ENCODE data around the gene BBS9.
A peak's percentile ranks its signal among the peaks of the same experiment; 100 is the strongest.

The BBS9 gene

GRCh38 chr7:33183504-33183903 is 54.1 kb downstream of the BBS9 start:
- TF ChIP-seq CTCF (IDR thresholded peaks at IDR 0.05; ENCODE audit: low read depth, low read length, missing control alignments) = no peak
- H3K4me3 ChIP-seq (ENCODE audit: low read depth, low read length) = no peak overlapping the region
- no peak for DNase-seq (ENCODE audit: low read depth)

GRCh38 chr7:33184828-33185227 is 55.5 kb downstream of the BBS9 start:
- DNase-seq (ENCODE audit: low read depth) = no peak
- TF ChIP-seq CTCF (IDR thresholded peaks at IDR 0.05; ENCODE audit: low read depth, low read length, missing control alignments) = no peak
- no peak overlapping the region for H3K4me3 ChIP-seq (ENCODE audit: low read depth, low read length)

GRCh38 chr7:33185786-33186185 is 56.4 kb downstream of the BBS9 start:
- DNase-seq (ENCODE audit: low read depth) = no peak
- H3K4me3 ChIP-seq (ENCODE audit: low read depth, low read length) = no peak overlapping the region
- peak; percentile 56 for TF ChIP-seq CTCF (IDR thresholded peaks at IDR 0.05; ENCODE audit: low read depth, low read length, missing control alignments)

- DNase-seq (ENCODE audit: low read depth) = no peak
- no peak for TF ChIP-seq CTCF (IDR thresholded peaks at IDR 0.05; ENCODE audit: low read depth, low read length, missing control alignments)
- H3K4me3 ChIP-seq (ENCODE audit: low read depth, low read length) = no peak overlapping the region
These were observed 56.8 kb downstream of the BBS9 start for GRCh38 chr7:33186192-33186591.

GRCh38 chr7:33190688-33191304 is 61.4 kb downstream of the BBS9 start:
- TF ChIP-seq CTCF (IDR thresholded peaks at IDR 0.05; ENCODE audit: low read depth, low read length, missing control alignments) = no peak
- no peak for DNase-seq (ENCODE audit: low read depth)

GRCh38 chr7:33191340-33191739 is 62.0 kb downstream of the BBS9 start:
- peak; percentile 15 for DNase-seq (ENCODE audit: low read depth)
- no peak for TF ChIP-seq CTCF (IDR thresholded peaks at IDR 0.05; ENCODE audit: low read depth, low read length, missing control alignments)
- no peak overlapping the region for H3K4me3 ChIP-seq (ENCODE audit: low read depth, low read length)

More at GRCh38 chr7:33190688-33191304, 61.4 kb downstream of the BBS9 start:
- no peak overlapping the region for H3K4me3 ChIP-seq (ENCODE audit: low read depth, low read length)

GRCh38 chr7:33192695-33193291 is 63.4 kb downstream of the BBS9 start:
- DNase-seq (ENCODE audit: low read depth) = no peak
- no peak overlapping the region for H3K4me3 ChIP-seq (ENCODE audit: low read depth, low read length)
- no peak for TF ChIP-seq CTCF (IDR thresholded peaks at IDR 0.05; ENCODE audit: low read depth, low read length, missing control alignments)

Measured in GM12864 (cell line).